Activated CD8-positive, alpha-beta memory T cell treated with anti-CD3 and anti-CD28 coated beads, Interleukin-2, amount 10 ng/mL, durations not matched to agents 7 days and 5 days (primary cell): ENCODE measurements around the gene MYLIP. TPM values are rescaled to one million over a fixed set of nuclear protein-coding genes. Genes with fewer than 3 reads are reported as not detected.

ENCODE experiments used
- ATAC-seq: fragments of 150-1000 bp; cut with Tn5 transposase; one replicate; pipeline ENCODE4 v1.10.0; 2021; ENCODE audit warnings: moderate library complexity
- CTCF ChIA-PET: fragments of 350-600 bp; sonication (Branson Sonifier 250); formaldehyde crosslinking; loops from one replicate; lab custom pipeline; 2021; ENCODE audit warnings: antibody characterized with exemption; lab: Charles Lee
- DNase-seq: peaks from one replicate; pipeline ENCODE4 v3.0.0-alpha.2; 2020
- H3K27ac Mint-ChIP-seq: one replicate; pipeline ENCODE4 v1.8.0; 2021; ENCODE audit warnings: mild to moderate bottlenecking, mixed read lengths
- H3K27me3 Mint-ChIP-seq: one replicate; pipeline ENCODE4 v1.8.0; 2021; ENCODE audit warnings: mixed read lengths
- H3K36me3 Mint-ChIP-seq: one replicate; pipeline ENCODE4 v1.8.0; 2021; ENCODE audit warnings: mild to moderate bottlenecking, mixed read lengths
- H3K4me1 Mint-ChIP-seq: one replicate; pipeline ENCODE4 v1.8.0; 2021; ENCODE audit warnings: mixed read lengths
- H3K4me3 Mint-ChIP-seq: one replicate; pipeline ENCODE4 v1.8.0; 2021; ENCODE audit warnings: mild to moderate bottlenecking, moderate library complexity, mixed read lengths
- H3K9me3 Mint-ChIP-seq: one replicate; pipeline ENCODE4 v1.8.0; 2022; ENCODE audit warnings: low read depth, mixed read lengths
- total RNA-seq, 2 experiments: library from RNA; stranded (reverse); gene quantifications; one replicate each; pipeline ENCODE4 v1.2.3, GENCODE V29; 2021

Gene MYLIP
- total RNA-seq, 2 experiments from 2014 or later: 9.1 to 14.8 TPM

DNA sequence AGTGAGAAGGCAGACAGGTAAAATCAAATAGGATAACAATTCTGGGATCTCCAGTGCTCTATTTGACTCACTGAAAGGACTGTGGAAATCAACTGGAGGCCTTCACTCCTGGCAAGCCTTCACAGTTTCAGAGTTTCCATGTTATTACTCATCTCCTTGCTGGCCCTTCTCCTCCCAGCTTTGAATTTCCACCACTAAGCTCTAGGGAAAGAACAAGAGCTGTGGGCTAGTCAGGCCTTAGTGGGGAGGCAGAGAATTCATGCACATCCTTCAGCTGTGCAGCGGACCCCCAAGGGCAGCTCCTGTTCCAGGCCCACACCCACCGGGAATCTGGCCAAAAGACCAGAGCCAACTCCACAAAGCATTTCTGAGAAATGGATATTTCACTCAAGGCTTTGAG, 26.0 kb downstream of the MYLIP start:
- CTCF ChIA-PET: no interaction called here
- Mint-ChIP-seq H3K4me3 (no peak overlapping the region), H3K27ac (no peak overlapping the region), H3K9me3 (peaks cover 2% of the 10 kb centered on the region), H3K36me3 (peaks cover 45% of the 10 kb centered on the region), H3K27me3 (no peaks in the 10 kb centered on the region), H3K4me1 (no peaks in the 10 kb centered on the region)
- DNase-seq (no peak), ATAC-seq (no peak)

DNA sequence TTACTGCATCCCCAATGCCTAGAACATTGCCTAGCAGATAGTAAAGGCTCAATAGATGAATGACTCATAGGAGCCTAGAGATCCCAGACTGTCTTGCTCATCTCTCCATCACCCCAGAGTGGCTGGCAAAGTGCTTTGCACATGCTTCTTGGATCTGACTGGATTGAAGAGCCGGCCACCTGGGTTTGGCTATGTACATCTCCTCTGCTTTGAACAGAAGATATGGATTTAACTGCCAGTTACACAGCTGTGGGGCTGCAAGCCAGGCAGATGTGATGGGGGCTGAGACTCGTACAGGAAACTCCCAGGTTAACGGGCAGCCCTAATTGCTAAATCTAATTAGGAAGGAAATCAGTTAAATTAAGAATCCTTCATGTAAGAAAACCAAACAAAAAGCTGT, 28.6 kb downstream of the MYLIP start:
- Mint-ChIP-seq H3K27me3 (no peaks in the 10 kb centered on the region), H3K4me1 (peaks cover 11% of the 10 kb centered on the region), H3K36me3 (peaks cover 29% of the 10 kb centered on the region), H3K9me3 (peaks cover 2% of the 10 kb centered on the region), H3K4me3 (no peak overlapping the region), H3K27ac (no peak overlapping the region)
- DNase-seq (no peak), ATAC-seq (no peak)
- CTCF ChIA-PET: interaction anchor here (1.7 kb wide), 1 partner anchor 12 kb away, joined by 6 read pairs; no protein-coding TSS in a partner anchor

DNA sequence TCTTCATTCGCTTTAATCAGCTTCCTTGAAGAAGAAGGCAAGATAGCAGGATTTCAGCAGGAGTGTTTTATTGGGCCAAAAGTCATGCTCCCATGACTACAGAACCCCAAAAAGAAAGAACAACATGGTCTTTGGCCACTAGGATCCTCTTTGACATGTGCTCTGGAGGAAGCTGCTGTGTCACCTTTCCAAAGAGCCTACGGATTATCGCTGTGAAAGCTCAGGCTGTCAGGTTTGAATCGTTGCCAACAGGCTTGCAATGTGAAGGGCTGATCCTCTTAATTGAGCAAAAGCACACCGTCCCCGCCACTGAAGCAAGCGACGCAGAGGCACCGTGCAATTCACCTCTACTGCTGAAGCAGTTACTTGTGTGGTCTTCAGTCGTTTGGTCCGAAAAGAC, 29.0 kb downstream of the MYLIP start:
- H3K9me3 Mint-ChIP-seq: peaks cover 2% of the 10 kb centered on the region
- no peak for DNase-seq
- H3K27me3 Mint-ChIP-seq: no peaks in the 10 kb centered on the region
- H3K36me3 Mint-ChIP-seq: peaks cover 27% of the 10 kb centered on the region
- peaks cover 13% of the 10 kb centered on the region for H3K4me1 Mint-ChIP-seq
- ATAC-seq: no peak
- H3K27ac Mint-ChIP-seq: no peak overlapping the region
- CTCF ChIA-PET: interaction anchor here (1.7 kb wide), 1 partner anchor 12 kb away, joined by 6 read pairs; no protein-coding TSS in a partner anchor
- no peak overlapping the region for H3K4me3 Mint-ChIP-seq

DNA sequence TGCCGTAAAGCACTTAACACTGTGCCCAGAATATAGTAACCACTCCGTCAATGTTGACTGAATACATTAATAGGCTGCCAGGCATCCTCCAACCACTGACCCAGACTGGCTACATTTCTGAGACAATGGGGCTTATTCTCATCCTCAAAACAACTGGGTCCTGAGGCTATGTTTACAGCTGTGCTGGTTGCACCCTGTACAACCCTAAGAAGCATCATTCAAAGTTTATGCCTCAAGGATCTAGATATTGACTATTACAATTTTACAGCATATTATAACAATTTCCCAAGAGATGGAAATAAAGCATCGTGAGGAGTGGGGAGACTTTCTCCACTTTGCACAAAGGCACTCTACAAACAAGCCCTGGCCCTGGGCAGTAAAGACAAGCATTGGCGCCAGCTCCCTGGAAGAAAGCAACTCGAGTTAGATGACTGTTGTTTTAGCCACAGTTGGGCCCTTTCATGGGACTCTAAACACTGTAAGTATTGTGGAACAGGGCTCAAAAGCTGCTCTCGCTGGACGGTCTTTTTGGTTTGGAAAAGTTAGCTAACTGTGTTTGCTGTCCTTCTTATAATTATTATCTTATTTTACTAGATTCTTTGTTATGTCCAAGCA, 30.2 kb downstream of the MYLIP start:
- H3K4me1 Mint-ChIP-seq: peaks cover 20% of the 10 kb centered on the region
- peaks cover 2% of the 10 kb centered on the region for H3K9me3 Mint-ChIP-seq
- ATAC-seq: no peak
- peaks cover 27% of the 10 kb centered on the region for H3K36me3 Mint-ChIP-seq
- CTCF ChIA-PET: interaction anchor here (1.2 to 1.7 kb wide), 2 partner anchors 10 to 24 kb away, joined by 5 to 6 read pairs; no protein-coding TSS in a partner anchor
- no peaks in the 10 kb centered on the region for H3K27me3 Mint-ChIP-seq
- no peak for DNase-seq
- no peak overlapping the region for H3K27ac Mint-ChIP-seq
- no peak overlapping the region for H3K4me3 Mint-ChIP-seq

DNA sequence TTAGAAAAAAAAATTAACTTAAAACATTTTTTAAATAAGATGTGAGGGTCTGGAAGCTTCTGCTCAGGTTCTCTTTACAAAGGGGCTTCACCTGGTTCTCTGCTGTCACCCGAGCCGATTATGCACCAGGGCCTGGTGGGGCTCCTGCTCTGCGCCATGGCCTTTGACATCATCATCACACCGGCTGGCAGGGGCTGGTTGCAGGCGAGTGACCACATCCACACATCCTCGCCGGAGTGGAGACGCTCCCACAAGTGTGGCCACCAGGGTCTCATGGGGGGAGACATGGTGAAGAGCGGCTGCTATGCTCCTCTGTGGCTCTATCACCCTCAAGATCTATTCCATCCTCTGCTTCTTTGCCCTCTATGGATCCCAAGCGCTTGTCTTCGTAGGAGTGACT, 31.9 kb downstream of the MYLIP start:
- no peak overlapping the region for H3K27ac Mint-ChIP-seq
- CTCF ChIA-PET: no interaction called here
- no peak overlapping the region for H3K4me3 Mint-ChIP-seq
- peaks cover 15% of the 10 kb centered on the region for H3K36me3 Mint-ChIP-seq
- ATAC-seq (no peak), DNase-seq (no peak)
- peaks cover 3% of the 10 kb centered on the region for H3K27me3 Mint-ChIP-seq
- H3K9me3 Mint-ChIP-seq: peaks cover 2% of the 10 kb centered on the region
- peaks cover 20% of the 10 kb centered on the region for H3K4me1 Mint-ChIP-seq

DNA sequence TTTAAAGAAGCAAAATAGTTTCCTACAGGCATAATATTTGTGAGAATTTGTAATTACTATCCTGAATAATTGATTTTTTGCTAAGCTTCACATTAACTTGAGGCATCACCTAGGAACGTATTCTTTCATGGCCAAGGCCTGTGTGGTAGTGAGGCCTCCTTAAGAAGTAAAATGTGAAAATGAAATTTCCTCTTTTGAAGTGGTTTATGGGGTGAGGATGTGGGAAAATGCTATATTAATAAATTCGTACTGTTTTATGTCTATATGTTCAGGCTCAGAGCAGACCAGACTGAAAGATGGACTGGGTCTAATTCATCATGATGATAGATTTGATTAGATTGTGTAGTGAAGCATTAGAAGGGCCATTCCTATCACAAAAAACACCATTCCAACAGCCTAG, 33.1 kb downstream of the MYLIP start:
- CTCF ChIA-PET: no interaction called here
- H3K27me3 Mint-ChIP-seq: peaks cover 13% of the 10 kb centered on the region
- H3K36me3 Mint-ChIP-seq: peaks cover 4% of the 10 kb centered on the region

DNA sequence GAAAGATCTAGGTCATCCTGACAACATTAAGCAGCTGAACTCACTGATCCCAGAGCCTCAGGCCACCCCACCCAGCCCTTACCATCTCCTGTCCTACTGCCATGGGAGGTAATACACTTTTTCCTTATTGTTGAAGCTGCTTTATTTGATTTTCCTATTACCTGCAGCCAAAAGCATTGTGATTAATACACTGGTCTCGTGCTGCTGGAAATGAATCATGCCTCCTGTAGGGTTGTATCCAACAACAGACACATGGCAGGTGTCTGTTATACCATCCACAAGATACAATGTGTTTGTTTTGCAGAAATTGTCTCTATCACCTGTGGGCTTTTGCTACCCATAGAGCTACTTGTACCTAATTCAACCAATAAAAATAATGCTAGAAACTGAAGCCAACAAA, 34.2 kb downstream of the MYLIP start:
- H3K9me3 Mint-ChIP-seq: no peaks in the 10 kb centered on the region
- no peaks in the 10 kb centered on the region for H3K36me3 Mint-ChIP-seq
- DNase-seq (no peak), ATAC-seq (no peak)
- H3K27me3 Mint-ChIP-seq: peaks cover 20% of the 10 kb centered on the region
- no peak overlapping the region for H3K27ac Mint-ChIP-seq
- H3K4me1 Mint-ChIP-seq: peaks cover 26% of the 10 kb centered on the region
- H3K4me3 Mint-ChIP-seq: no peak overlapping the region
- CTCF ChIA-PET: interaction anchor here (0.9 to 2.3 kb wide), 3 partner anchors 20 to 472 kb away, joined by 3 to 8 read pairs (median 4); no protein-coding TSS in a partner anchor

More for the DNA sequence above, 33.1 kb downstream of the MYLIP start:
- Mint-ChIP-seq H3K27ac (no peak overlapping the region), H3K4me3 (no peak overlapping the region), H3K9me3 (no peaks in the 10 kb centered on the region), H3K4me1 (peaks cover 20% of the 10 kb centered on the region)
- ATAC-seq (peak; percentile 27), DNase-seq (no peak)

DNA sequence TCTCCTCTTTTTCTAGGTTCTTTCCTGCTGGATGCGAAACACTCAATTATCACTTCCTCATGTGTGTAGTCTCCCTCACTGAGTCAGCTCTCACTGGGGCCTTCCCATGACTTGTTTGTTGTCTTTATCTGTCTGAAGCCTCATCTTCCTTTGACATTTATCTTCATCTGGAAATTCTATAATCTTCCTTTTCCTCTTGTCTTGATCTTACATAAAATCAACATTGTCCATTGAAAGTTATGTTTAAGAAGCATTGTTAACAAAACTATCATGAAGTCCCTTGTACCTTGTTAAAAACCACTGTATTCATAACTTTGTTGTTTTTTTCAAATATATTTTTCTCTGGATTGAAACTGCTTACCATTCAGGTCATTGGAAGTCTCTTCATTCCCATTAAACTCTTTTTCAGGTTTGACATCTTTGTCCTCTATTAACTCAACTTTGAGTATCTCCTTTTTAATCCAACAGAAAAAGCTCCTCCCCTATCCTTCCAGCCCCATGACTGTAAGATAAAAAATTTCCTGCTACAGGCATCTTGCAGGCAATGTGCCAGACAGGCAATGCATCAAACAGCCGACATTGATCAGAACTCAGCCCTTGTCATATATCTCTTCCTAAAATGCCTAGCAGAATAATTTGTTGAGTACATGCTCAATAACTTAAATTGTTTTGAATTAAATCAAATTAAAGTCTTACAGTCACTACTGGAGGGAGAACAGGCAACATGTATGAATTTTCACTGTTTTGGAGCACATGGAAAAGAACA, 34.8 kb downstream of the MYLIP start:
- no peaks in the 10 kb centered on the region for H3K36me3 Mint-ChIP-seq
- H3K27ac Mint-ChIP-seq: no peak overlapping the region
- no peaks in the 10 kb centered on the region for H3K9me3 Mint-ChIP-seq
- DNase-seq (no peak), ATAC-seq (no peak)
- H3K27me3 Mint-ChIP-seq: peaks cover 24% of the 10 kb centered on the region
- CTCF ChIA-PET: interaction anchor here (1.0 to 2.3 kb wide), 3 partner anchors 10 to 32 kb away, joined by 4 to 8 read pairs (median 4); no protein-coding TSS in a partner anchor
- peaks cover 33% of the 10 kb centered on the region for H3K4me1 Mint-ChIP-seq
- H3K4me3 Mint-ChIP-seq: no peak overlapping the region

DNA sequence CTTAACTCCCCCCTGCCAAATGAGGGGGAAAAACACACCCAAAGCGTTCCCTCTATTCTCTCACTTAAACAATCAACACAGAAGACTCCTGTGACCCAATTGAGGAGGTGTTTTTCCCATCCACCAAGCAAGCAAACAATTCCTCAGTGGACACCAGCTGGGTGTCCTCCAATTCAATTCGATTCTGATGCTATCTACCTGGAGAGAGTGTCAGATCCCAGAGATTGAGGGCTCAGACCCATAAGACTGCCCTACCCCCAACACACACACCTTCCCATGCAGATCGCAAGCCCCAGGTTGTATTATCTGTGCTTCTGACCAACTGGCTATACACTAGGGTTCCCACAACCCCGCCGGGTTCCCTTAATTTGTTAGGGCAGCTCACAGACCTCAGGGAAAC, 36.8 kb downstream of the MYLIP start:
- Mint-ChIP-seq H3K27ac (no peak overlapping the region), H3K4me3 (no peak overlapping the region), H3K36me3 (no peaks in the 10 kb centered on the region), H3K27me3 (peaks cover 24% of the 10 kb centered on the region), H3K9me3 (no peaks in the 10 kb centered on the region), H3K4me1 (peaks cover 36% of the 10 kb centered on the region)
- ATAC-seq (no peak), DNase-seq (no peak)
- CTCF ChIA-PET: interaction anchor here (0.9 to 2.2 kb wide), 2 partner anchors 17 to 37 kb away, joined by 3 to 8 read pairs; partner anchors contain the start of gene MYLIP

DNA sequence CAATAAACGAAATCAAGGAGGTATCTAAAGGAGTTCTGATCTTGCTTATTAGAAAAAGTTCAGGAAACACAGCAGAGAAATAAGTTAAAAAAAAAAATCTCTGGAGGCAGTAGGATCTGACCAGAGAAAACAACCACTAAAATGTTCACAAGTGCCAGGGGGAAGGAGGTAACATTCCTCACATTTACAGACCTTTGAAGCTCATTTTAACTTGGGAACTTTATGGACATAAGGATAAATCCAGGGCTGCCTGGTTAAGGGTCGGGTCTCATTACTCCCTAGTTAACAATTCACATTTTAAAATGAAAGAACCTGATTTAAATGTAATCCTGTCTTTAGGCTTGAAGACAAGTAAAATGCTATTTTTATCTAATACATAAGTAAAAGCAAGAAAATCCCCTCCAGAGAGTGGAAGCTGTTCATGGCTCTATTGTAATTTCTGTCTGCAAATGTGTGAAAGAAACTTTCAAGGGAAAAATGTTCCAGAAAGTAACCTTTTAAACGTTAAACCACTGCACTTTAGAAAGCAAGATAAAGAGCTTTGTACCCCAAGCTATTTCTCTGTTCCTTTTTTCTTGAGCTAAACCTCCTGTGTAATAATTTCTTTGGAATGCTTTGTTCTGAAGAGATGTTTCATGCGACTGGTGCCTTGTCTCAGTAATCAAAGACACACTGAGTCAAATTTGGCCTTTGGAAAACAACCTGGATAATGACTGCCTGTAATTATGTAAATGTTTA, 38.2 kb downstream of the MYLIP start:
- DNase-seq: no peak
- no peaks in the 10 kb centered on the region for H3K9me3 Mint-ChIP-seq
- H3K4me1 Mint-ChIP-seq: peaks cover 32% of the 10 kb centered on the region
- no peak for ATAC-seq
- H3K4me3 Mint-ChIP-seq: no peak overlapping the region
- H3K36me3 Mint-ChIP-seq: no peaks in the 10 kb centered on the region
- H3K27me3 Mint-ChIP-seq: peaks cover 32% of the 10 kb centered on the region
- no peak overlapping the region for H3K27ac Mint-ChIP-seq
- CTCF ChIA-PET: interaction anchor here (1.3 to 2.2 kb wide), 3 partner anchors 13 to 475 kb away, joined by 4 to 8 read pairs (median 5); no protein-coding TSS in a partner anchor

DNA sequence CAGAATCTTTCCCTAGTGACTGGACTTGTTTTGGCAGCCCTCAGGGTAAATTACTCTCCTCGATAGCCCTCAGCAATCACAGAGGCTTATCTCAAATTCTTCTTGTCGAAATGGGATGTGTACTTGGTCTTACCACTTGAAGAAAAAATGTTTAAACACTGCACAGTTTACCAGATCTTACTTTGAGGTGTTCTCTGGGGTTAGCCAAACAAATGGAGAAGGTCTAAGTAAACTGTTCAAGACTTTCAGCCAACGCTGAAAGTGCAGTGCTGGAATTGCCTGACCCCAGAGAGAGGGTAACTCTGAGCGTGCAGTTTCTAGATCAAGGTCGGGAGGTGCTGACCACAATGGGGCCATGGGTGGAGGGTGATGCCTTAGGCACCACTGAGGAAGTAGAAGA, 39.2 kb downstream of the MYLIP start:
- no peaks in the 10 kb centered on the region for H3K9me3 Mint-ChIP-seq
- H3K27ac Mint-ChIP-seq: peak overlapping the region; percentile 12
- H3K4me1 Mint-ChIP-seq: peaks cover 25% of the 10 kb centered on the region
- CTCF ChIA-PET: interaction anchor here (2.7 kb wide), 1 partner anchor 11 kb away, joined by 12 read pairs; no protein-coding TSS in a partner anchor
- peak; percentile 49 for DNase-seq
- H3K36me3 Mint-ChIP-seq: no peaks in the 10 kb centered on the region
- peak; percentile 69 for ATAC-seq
- H3K27me3 Mint-ChIP-seq: peaks cover 32% of the 10 kb centered on the region
- no peak overlapping the region for H3K4me3 Mint-ChIP-seq

DNA sequence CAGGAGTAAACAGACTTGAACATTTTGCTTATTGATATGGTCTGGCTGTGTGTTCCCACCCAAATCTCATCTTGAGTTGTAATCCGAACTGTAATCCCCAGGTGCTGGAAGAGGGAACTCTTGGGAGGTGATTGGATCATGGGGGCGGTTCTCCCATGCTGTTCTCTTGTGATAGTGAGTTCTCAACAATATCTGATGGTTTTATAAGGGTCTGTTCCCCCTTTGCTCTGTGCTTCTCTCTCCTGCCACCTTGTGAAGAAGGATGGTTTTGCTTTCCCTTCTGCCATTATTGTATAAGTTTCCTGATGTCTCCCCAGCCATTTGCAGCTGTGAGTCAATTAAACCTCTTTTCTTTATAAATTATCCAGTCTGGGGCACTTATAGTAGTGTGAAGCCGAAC, 40.0 kb downstream of the MYLIP start:
- H3K4me1 Mint-ChIP-seq: peaks cover 20% of the 10 kb centered on the region
- ATAC-seq: peak; percentile 49
- H3K9me3 Mint-ChIP-seq: no peaks in the 10 kb centered on the region
- H3K27me3 Mint-ChIP-seq: peaks cover 34% of the 10 kb centered on the region
- DNase-seq: no peak
- CTCF ChIA-PET: interaction anchor here (0.8 to 2.7 kb wide), 7 partner anchors 10 to 477 kb away, joined by 3 to 12 read pairs (median 6); partner anchors contain the start of gene MYLIP
- no peak overlapping the region for H3K27ac Mint-ChIP-seq
- H3K36me3 Mint-ChIP-seq: no peaks in the 10 kb centered on the region
- H3K4me3 Mint-ChIP-seq: no peak overlapping the region

DNA sequence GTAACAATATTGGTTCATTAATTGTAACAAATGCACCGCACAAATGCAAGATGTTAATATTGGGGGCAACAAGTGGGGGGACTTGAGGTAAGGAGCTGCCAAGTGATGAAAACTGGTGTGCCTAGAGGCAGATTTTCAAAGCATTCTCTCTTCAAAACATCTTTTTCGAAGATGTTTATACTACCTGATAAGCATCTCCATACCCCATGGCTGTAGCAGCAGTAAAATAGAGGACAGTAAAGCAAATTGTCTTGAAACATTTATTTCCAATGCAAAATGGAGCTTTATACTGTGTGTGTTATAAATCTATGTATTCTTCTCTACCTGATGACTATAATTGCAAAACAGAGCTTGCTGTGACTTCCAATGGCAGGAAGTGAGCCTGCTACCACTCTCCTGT, 42.5 kb downstream of the MYLIP start:
- CTCF ChIA-PET: interaction anchor here (1.5 to 3.0 kb wide), 2 partner anchors 12 to 480 kb away, joined by 4 to 13 read pairs; no protein-coding TSS in a partner anchor
- ATAC-seq: no peak
- Mint-ChIP-seq H3K27ac (no peak overlapping the region), H3K36me3 (no peaks in the 10 kb centered on the region), H3K4me1 (peaks cover 25% of the 10 kb centered on the region), H3K4me3 (no peak overlapping the region), H3K9me3 (no peaks in the 10 kb centered on the region), H3K27me3 (peaks cover 25% of the 10 kb centered on the region)
- no peak for DNase-seq
